PC-9 (cell line): ENCODE data around the gene E4F1.

Experiments
- CTCF ChIP-seq: fragments of 200-600 bp; sonication (generic); conservative IDR thresholded peaks from 2 replicates; pipeline ENCODE4 v1.6.1; 2017; ENCODE audit warnings: mixed run types, antibody characterized with exemption, mild to moderate bottlenecking, moderate library complexity
- EZH2 ChIP-seq: fragments of 200-600 bp; sonication (generic); IDR thresholded peaks from 2 replicates; pipeline ENCODE4 v1.8.0; 2017; ENCODE audit warnings: antibody characterized with exemption, low read depth

GRCh38 chr16:2178321-2179106 lies 44.9 kb upstream of the E4F1 start:
- TF ChIP-seq CTCF (no peak), EZH2 (no peak)
